MM.1S (cell line): ENCODE results near the gene AQP3.

ENCODE experiments used
- DNase-seq: peaks from one replicate; pipeline ENCODE4 v3.0.0-alpha.2; 2015
- H2AFZ ChIP-seq: fragments of 300-600 bp; sonication (generic); 2 replicates; pipeline ENCODE4 v1.6.0; 2016; ENCODE audit warnings: antibody characterized with exemption, low read length
- H3F3A ChIP-seq: fragments of 300-600 bp; sonication (generic); 2 replicates; pipeline ENCODE4 v1.6.1; 2016; ENCODE audit warnings: mild to moderate bottlenecking, antibody characterized with exemption, low read length, moderate library complexity, mixed read lengths; ENCODE audit not compliant: insufficient read depth
- H3K27ac ChIP-seq: fragments of 300-600 bp; sonication (generic); 2 replicates; pipeline ENCODE4 v1.5.1; 2016; ENCODE audit warnings: mild to moderate bottlenecking, low read length
- H3K27me3 ChIP-seq: fragments of 300-600 bp; sonication (generic); replicated peaks from 2 replicates; pipeline ENCODE4 v1.6.0; 2016; ENCODE audit warnings: low read length; ENCODE audit not compliant: insufficient read depth
- H3K36me3 ChIP-seq: fragments of 300-600 bp; sonication (generic); replicated peaks from 2 replicates; pipeline ENCODE4 v1.6.1; 2016; ENCODE audit warnings: mild to moderate bottlenecking, low read length, mixed read lengths; ENCODE audit not compliant: insufficient read depth
- H3K4me1 ChIP-seq: fragments of 300-600 bp; sonication (generic); 2 replicates; pipeline ENCODE4 v1.6.1; 2016; ENCODE audit warnings: low read length, mixed read lengths
- H3K4me2 ChIP-seq: fragments of 300-600 bp; sonication (generic); 2 replicates; pipeline ENCODE4 v1.6.0; 2016; ENCODE audit warnings: low read depth, low read length
- H3K4me3 ChIP-seq: fragments of 300-600 bp; sonication (generic); 2 replicates; pipeline ENCODE4 v1.5.1; 2016; ENCODE audit warnings: low read length, mixed read lengths
- H3K79me2 ChIP-seq: fragments of 300-600 bp; sonication (generic); 2 replicates; pipeline ENCODE4 v1.6.1; 2016; ENCODE audit warnings: mixed run types, low read length, mixed read lengths
- H3K9ac ChIP-seq: fragments of 300-600 bp; sonication (generic); 2 replicates; pipeline ENCODE4 v1.6.1; 2016; ENCODE audit warnings: low read length, mixed read lengths
- H3K9me2 ChIP-seq: fragments of 300-600 bp; sonication (generic); replicated peaks from 2 replicates; pipeline ENCODE4 v1.6.1; 2016; ENCODE audit warnings: mild to moderate bottlenecking, low read length, mixed read lengths; ENCODE audit not compliant: insufficient read depth
- H3K9me3 ChIP-seq: fragments of 300-600 bp; sonication (generic); replicated peaks from 2 replicates; pipeline ENCODE4 v1.6.1; 2016; ENCODE audit warnings: mild to moderate bottlenecking, low read length, mixed read lengths; ENCODE audit not compliant: insufficient read depth
- H4K20me1 ChIP-seq: fragments of 300-600 bp; sonication (generic); 2 replicates; pipeline ENCODE4 v1.6.1; 2016; ENCODE audit warnings: mild to moderate bottlenecking, low read length, moderate library complexity, mixed read lengths; ENCODE audit not compliant: insufficient read depth
- CTCF ChIP-seq: fragments of 300-600 bp; sonication (generic); IDR thresholded peaks from 2 replicates; pipeline ENCODE4 v1.5.1; 2016; ENCODE audit warnings: antibody characterized with exemption, low read length, mixed read lengths
- EZH2 ChIP-seq: fragments of 300-600 bp; sonication (generic); optimal IDR thresholded peaks from 2 replicates; pipeline ENCODE3; 2017; ENCODE audit warnings: low read depth, mild to moderate bottlenecking, antibody characterized with exemption, low read length, mixed read lengths
- EZH2phosphoT487 ChIP-seq: fragments of 300-600 bp; sonication (generic); IDR thresholded peaks from 2 replicates; pipeline ENCODE4 v1.6.1; 2018; ENCODE audit warnings: antibody characterized with exemption, low read length

AQP3 gene

DNA sequence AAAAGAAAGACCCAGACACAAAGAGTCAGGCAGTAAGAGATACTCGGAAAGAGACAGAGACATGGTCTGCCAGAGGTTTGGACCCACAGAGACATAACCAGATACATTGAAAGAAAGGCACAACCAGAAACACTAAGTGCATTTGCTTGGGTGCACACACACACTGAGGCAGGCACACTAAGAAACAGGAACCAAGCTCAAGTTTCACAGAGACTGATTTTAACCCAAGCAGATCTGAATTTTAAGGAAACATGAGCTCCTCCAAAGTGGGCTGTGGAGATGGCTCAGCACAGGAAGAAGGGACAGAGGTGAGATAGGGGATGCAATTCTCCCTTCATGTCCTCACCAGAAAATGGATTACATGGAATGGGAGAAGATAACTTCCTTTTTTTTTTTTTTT is 9.5 kb downstream of the AQP3 start:
- Histone ChIP-seq H3K4me2 (no peak overlapping the region), H3K27ac (no peak overlapping the region), H3K9me3 (no peaks in the 10 kb centered on the region), H4K20me1 (no peaks in the 10 kb centered on the region), H3K36me3 (peaks cover 4% of the 10 kb centered on the region), H3K4me1 (no peaks in the 10 kb centered on the region), H2AFZ (no peak overlapping the region), H3K9me2 (no peaks in the 10 kb centered on the region), H3K79me2 (no peaks in the 10 kb centered on the region; the same call in 1 of the 2 replicates), H3K27me3 (no peaks in the 10 kb centered on the region), H3F3A (no peaks in the 10 kb centered on the region), H3K4me3 (no peak overlapping the region), H3K9ac (no peak overlapping the region)
- TF ChIP-seq EZH2 (no peak), CTCF (no peak), EZH2phosphoT487 (no peak)
- no peak for DNase-seq

GRCh38 chr9:33437205-33437604 is 10.2 kb downstream of the AQP3 start:
- Histone ChIP-seq H3K4me3 (no peak overlapping the region), H3K9ac (no peak overlapping the region), H3K36me3 (no peaks in the 10 kb centered on the region), H3K4me1 (no peaks in the 10 kb centered on the region), H3F3A (no peaks in the 10 kb centered on the region), H3K79me2 (no peaks in the 10 kb centered on the region), H3K9me3 (no peaks in the 10 kb centered on the region), H3K27ac (no peak overlapping the region), H4K20me1 (no peaks in the 10 kb centered on the region), H3K9me2 (no peaks in the 10 kb centered on the region), H2AFZ (no peak overlapping the region), H3K27me3 (no peaks in the 10 kb centered on the region), H3K4me2 (no peak overlapping the region)
- TF ChIP-seq CTCF = no peak
- TF ChIP-seq EZH2phosphoT487 = no peak
- no peak for TF ChIP-seq EZH2
- no peak for DNase-seq

DNA sequence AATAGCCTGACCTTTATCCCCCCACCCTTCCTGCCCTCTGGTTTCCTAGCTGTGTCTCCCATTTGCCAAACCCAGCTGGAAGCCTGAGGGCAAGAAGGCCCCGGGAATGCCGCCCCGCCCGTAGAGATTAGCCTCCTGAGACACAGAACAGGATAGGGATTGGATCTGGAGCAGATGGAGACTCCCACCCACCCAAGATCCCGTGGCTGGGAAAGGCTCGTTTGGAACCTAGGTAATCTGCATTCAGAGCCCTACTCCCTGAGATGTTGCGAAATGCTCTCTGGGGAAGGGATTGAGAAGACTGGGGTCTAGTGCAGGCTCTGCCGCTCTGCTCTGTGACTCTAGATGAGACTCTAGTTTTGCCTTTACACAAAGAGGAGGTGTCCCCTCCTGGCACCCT is 10.9 kb downstream of the AQP3 start:
- no peak overlapping the region for H3K9ac ChIP-seq
- no peaks in the 10 kb centered on the region for H4K20me1 ChIP-seq
- H3K27me3 ChIP-seq = no peaks in the 10 kb centered on the region
- DNase-seq = no peak
- no peaks in the 10 kb centered on the region for H3K9me2 ChIP-seq
- H3K27ac ChIP-seq = no peak overlapping the region
- no peak overlapping the region for H3K4me3 ChIP-seq
- no peaks in the 10 kb centered on the region for H3K9me3 ChIP-seq
- no peaks in the 10 kb centered on the region for H3F3A ChIP-seq
- no peaks in the 10 kb centered on the region for H3K36me3 ChIP-seq
- H3K4me1 ChIP-seq = no peaks in the 10 kb centered on the region
- no peak overlapping the region for H3K4me2 ChIP-seq
- no peak overlapping the region for H2AFZ ChIP-seq
- TF ChIP-seq EZH2phosphoT487 = no peak
- TF ChIP-seq EZH2 = no peak
- no peak for TF ChIP-seq CTCF
- H3K79me2 ChIP-seq = no peaks in the 10 kb centered on the region
